Fibroblast of gingiva (primary cell): ENCODE data around the gene OAS1.
A peak's percentile ranks its signal among the peaks of the same experiment; 100 is the strongest.
"Not testable (repeated sequence)": the region's sequence is repeated elsewhere in the genome, so short reads cannot be mapped to it uniquely, and the experiment has no call there.

Experiments
- DNase-seq: peaks from one replicate; pipeline ENCODE4 v3.0.0-alpha.2; 2011; ENCODE audit warnings: low read depth

OAS1 gene

DNA sequence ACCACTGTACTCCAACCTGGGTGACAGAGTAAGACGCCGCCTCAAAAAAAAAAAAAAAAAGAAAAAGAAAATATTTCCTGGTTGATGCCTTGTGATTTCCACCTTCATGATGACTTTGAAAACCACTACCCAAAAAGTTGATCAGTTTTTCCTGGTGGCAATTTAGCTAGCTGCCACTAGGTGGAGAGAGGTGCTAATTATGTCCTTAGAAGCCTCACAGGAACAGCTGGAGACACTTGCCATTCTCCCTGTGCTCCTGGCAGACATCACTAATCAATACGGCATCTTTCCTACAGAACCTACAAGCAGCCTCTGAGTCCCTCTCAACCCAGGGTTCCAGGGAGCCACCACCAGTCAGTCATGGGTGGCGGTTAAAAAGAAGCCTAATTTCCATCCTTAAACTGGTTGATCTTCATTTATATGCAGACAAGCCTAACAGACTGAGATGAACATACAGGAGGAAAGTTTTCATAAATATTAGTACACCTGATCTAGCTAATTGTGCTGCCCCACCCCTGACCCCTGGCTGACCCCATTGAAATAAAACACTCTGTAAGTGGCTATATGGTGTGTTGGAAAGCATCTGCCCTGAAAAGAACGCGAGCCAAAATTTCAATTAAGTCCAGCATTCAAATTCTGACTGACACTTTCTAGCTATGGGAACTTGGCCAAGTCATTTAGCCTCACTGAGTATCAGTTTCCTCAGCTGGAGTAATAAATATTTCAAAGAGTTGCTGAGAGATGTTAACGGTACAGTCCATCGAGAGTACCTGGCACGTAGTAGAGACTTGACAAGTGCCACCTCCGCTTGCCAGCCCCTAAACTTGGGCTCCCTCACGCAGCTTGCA, 6.2 kb upstream of the OAS1 start:
- peak; percentile 50 for DNase-seq

- no peak for DNase-seq
Observed at GRCh38 chr12:112901271-112901670, 5.5 kb upstream of the OAS1 start.

DNA sequence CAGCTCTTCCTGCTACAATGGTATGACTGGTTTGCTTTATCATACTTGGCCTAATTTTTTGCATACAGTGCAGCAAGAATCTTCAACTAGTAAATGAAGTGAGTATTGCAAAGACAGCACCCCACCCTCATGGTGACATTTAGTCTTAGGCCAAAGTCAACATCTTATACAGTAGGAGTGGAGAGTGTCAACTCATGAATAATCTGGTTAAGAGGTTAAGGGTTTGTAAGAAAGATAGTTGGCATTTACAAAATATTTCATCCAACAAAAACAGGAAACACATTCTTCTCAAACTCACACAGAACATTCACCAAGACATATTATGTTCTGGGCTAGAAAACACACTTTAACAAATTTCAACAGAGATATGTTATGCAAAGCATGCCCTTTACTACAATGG, 2.2 kb upstream of the OAS1 start:
- peak; percentile 90 for DNase-seq

GRCh38 chr12:112905451-112906089, 1.2 kb upstream of the OAS1 start:
- DNase-seq: no peak

DNA sequence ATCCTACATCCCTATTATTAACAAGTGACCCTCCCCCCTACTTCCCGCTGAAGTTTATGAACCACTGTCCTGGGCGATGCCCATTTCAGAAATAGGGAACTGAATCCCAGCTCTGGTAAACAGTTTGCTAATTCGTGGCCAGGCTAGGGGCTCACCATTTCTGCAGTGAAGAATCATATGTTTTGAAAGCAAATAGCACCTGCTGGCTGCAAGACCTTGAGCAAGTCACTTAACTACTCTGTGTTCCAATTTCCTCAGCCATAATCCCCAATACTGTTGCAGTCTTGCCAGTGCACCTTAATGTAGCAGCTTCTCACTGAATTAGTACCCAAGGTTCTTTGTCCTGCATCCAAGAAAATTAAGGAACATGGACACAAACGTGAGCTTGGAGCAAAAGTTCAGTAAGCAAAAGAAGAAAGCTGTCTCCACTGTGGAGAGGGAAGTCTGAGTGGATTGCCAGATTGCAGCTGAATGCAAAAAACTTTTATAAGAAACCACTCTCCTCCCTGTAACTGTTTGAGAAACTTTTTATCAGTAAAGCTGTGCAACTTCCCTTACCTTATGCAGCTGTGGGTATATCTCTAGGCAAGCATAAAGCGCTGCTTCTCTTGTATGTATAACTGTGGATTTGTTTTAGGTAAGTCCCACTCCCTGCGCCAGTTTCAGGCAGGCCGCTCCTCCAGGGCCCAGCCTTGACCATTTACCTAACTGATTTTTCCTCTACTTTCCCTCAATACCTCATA, 824 bp downstream of the OAS1 start:
- no peak for DNase-seq

DNA sequence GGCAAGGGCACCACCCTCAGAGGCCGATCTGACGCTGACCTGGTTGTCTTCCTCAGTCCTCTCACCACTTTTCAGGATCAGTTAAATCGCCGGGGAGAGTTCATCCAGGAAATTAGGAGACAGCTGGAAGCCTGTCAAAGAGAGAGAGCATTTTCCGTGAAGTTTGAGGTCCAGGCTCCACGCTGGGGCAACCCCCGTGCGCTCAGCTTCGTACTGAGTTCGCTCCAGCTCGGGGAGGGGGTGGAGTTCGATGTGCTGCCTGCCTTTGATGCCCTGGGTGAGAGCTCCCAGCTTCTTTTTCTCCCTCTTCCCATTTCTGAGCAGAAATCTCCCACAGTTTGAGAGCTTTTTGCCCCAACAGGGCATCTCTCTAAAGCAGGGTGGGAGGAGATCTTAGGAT, 1.8 kb downstream of the OAS1 start:
- no peak for DNase-seq

DNA sequence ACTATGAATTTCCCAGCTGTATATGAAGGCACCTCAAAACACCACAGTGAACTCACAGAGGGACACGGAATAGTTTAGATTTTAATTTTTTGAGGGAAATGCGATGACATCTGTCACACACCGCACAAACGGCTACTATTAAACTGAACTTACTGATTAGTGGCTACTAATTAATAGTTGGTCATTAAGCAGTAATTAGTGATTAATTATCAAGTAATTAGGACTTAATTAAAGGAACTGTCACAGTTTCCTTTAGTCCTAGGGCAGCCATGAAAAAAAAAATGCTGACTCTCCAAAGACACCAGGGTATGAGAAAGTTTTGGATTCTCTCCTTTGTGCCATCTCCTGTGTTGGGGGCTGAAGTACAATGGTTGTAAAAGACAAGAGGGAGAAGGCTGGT, 2.9 kb downstream of the OAS1 start:
- DNase-seq: no peak

DNA sequence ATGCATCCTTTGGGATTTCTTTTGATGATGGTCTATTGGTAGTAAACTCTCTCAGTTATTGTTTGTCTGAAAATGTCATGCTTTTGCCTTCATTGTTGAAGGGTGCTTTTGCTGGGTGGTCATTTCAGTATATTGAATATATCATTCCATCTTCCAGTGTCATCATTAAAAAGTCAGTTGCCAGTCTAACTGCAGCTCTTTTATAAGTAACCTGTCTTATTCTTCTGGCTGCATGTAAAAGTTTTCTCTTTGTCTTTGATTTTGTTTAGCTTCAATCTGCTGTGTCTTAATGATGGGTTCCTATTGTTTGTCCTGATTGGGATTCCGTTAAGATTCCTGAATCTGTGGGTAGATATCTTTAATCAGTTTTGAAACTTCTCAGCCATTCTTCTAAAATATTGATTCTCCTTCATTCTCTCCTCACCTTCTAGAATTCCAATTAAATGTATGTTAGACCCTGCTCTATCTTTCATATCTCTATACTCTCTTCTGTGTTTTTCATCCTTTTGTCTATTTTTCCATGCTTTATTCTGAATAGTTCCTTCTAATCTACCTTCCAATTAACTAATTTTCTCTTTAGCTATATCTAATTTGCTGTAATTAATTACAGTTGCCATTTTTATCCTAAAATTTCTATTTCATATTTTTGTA, 6.4 kb downstream of the OAS1 start:
- DNase-seq: no peak

DNA sequence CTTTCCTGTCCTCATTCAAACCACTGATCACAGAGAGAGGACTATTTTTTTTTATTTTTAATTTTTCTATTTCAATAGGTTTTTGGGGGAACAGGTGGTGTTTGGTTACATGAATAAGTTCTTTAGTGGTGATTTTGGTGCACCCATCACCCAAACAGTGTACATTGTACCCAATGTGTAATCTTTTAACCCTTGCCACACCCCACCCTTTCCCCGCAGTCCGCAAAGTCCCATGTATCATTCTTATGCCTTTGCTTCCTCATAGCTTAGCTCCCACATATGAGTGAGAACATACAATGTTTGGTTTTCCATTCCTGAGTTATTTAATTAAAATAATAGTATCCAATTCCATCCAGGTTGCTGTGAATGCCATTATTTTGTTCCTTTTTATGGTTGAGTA, 7.1 kb downstream of the OAS1 start:
- DNase-seq: not testable (repeated sequence)

DNA sequence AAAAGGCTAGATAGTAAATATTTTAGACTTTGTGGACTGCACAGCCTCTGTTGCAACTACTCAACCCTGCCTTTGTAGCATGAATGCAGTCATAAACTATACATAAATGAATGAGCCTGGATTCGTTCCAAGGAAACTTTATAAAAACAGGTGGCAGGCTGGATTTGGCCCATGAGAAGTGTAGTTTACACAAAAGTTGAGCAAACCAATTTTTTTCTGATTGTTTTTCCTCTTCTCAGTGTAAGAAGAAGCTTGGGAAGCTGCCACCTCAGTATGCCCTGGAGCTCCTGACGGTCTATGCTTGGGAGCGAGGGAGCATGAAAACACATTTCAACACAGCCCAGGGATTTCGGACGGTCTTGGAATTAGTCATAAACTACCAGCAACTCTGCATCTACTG, 9.5 kb downstream of the OAS1 start:
- peak; percentile 90 for DNase-seq

GRCh38 chr12:112919121-112919520, 12.4 kb downstream of the OAS1 start:
- no peak for DNase-seq

DNA sequence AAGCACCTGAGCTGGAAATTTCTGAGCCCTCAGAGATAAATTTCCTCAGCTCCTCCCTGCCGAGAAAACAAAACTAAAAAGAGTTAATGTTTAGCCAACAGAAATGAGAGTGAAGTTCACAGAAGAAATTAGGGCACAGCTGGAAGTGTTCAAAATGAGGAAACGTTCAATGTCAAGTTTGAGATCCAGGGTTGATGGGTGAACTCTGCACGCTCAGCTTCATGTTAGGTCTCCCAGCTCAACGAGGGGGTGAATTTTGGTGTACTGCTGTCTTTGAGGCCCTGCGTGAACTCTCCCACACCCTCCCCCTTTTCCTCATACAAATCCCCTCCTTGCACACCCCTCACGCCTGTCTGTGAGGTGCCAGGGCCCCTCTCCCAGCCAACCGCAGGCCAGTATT, 18.2 kb downstream of the OAS1 start:
- no peak for DNase-seq

- not testable (repeated sequence) for DNase-seq
Observed at GRCh38 chr12:112926416-112927033, 19.8 kb downstream of the OAS1 start.

GRCh38 chr12:112927475-112927874, 20.7 kb downstream of the OAS1 start:
- DNase-seq: no peak

DNA sequence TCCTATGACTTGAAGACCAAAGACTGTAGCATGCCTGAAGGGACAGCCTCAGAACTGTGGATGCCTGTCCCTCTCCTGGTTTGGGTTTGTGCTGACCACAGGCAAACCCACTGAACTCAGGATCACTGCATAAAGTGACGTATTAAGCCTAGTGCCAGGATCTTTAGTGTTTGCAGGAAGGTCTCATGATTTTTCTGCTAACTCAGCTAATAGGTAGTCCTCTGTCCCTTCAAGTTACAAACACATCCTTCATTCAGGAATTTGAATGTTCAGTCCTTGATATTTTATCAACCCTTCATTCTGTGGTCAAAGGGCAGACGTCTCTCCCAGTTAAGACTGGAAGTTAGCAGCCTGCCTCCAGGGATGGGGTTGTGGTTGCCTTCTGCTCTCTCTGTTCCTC, 21.2 kb downstream of the OAS1 start:
- DNase-seq: no peak

DNA sequence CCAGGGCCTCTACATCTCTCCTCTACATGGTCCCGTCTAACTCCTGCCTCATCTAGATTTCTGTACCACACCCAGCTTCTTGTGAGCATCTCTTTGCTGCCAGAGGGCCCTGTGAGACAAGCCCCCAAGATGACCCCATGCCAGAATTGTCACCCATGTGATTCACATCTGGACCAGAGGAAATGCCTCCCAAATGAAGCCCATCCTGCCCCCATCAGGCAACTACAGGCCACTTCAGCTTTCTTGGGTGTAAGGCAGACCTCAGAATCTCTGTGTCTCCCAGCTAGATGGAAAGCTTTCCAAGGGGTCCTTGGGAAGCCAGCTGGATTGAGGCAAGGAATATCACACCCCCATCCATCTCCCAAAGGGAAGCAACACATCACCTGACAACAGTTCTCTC, 22.2 kb downstream of the OAS1 start:
- no peak for DNase-seq

- DNase-seq: no peak
Observed at GRCh38 chr12:112929715-112930114, 23.0 kb downstream of the OAS1 start.

GRCh38 chr12:112930350-112930749, 23.6 kb downstream of the OAS1 start:
- no peak for DNase-seq

GRCh38 chr12:112932485-112933128, 25.8 kb downstream of the OAS1 start:
- no peak for DNase-seq

GRCh38 chr12:112933129-112933505, 26.4 kb downstream of the OAS1 start:
- no peak for DNase-seq

DNA sequence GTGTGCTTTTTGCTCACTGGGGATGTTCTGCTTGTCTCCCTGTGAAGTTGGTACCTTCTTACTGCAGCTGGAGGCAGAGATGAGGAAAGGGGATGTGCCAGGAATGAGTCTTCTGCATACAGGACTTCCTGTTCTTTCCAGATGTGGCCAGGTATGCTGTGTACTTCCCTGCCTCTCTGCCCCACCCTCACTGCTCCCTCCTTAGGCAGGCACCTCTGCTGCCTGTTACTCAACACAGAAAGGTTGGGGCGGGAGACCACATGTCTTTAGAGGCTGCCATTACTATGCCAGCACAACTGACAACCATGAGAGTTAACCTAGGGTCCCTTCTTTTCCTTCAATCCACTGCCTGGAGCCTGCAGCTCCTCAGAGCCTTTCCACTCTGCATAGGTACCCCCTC, 29.5 kb downstream of the OAS1 start:
- no peak for DNase-seq

- no peak for DNase-seq
Observed at GRCh38 chr12:112936927-112937326, 30.2 kb downstream of the OAS1 start.
